Measurements from ENCODE around the gene TSPEAR.
"Not testable (repeated sequence)": the region's sequence is repeated elsewhere in the genome, so short reads cannot be mapped to it uniquely, and the experiment has no call there.

The TSPEAR gene

GRCh38 chr21:44685050-44685449, 26.3 kb downstream of the TSPEAR start:
- not testable (repeated sequence) for H3K4me3 ChIP-seq (ENCODE audit: insufficient read depth, low read depth, low read length); H3K27ac ChIP-seq (ENCODE audit: insufficient read depth, low read depth, low read length, poor library complexity, severe bottlenecking); H3K9me3 ChIP-seq (ENCODE audit: control insufficient read depth, low read length); H3K36me3 ChIP-seq (ENCODE audit: control insufficient read depth, insufficient read depth, low read length); H3K27me3 ChIP-seq (ENCODE audit: control insufficient read depth, insufficient read depth, low read length, poor library complexity, severe bottlenecking)
- 88 to 91% methylated on average over 6 of the region's 6 CpGs for WGBS, 2 experiments
- peaks cover 14% of the 10 kb centered on the region for H3K4me1 ChIP-seq (ENCODE audit: control insufficient read depth, insufficient read depth, low read length)

- 86 to 87% methylated on average over 6 of the region's 6 CpGs for WGBS, 2 experiments
Measured at GRCh38 chr21:44684483-44684882, 26.9 kb downstream of the TSPEAR start.

GRCh38 chr21:44684077-44684476, 27.3 kb downstream of the TSPEAR start:
- Histone ChIP-seq H3K27me3 (ENCODE audit: control insufficient read depth, insufficient read depth, low read length, poor library complexity, severe bottlenecking) (no peaks in the 10 kb centered on the region), H3K4me1 (ENCODE audit: control insufficient read depth, insufficient read depth, low read length) (peaks cover 14% of the 10 kb centered on the region), H3K4me3 (ENCODE audit: insufficient read depth, low read depth, low read length) (no peak overlapping the region), H3K9me3 (ENCODE audit: control insufficient read depth, low read length) (no peaks in the 10 kb centered on the region), H3K36me3 (ENCODE audit: control insufficient read depth, insufficient read depth, low read length) (no peaks in the 10 kb centered on the region), H3K27ac (ENCODE audit: insufficient read depth, low read depth, low read length, poor library complexity, severe bottlenecking) (no peak overlapping the region)
- 86 to 90% methylated on average over 7 of the region's 7 CpGs for WGBS, 2 experiments

More at GRCh38 chr21:44684483-44684882, 26.9 kb downstream of the TSPEAR start:
- H3K4me3 ChIP-seq (ENCODE audit: insufficient read depth, low read depth, low read length): no peak overlapping the region
- no peaks in the 10 kb centered on the region for H3K27me3 ChIP-seq (ENCODE audit: control insufficient read depth, insufficient read depth, low read length, poor library complexity, severe bottlenecking)
- H3K27ac ChIP-seq (ENCODE audit: insufficient read depth, low read depth, low read length, poor library complexity, severe bottlenecking): no peak overlapping the region
- H3K9me3 ChIP-seq (ENCODE audit: control insufficient read depth, low read length): no peaks in the 10 kb centered on the region
- peaks cover 14% of the 10 kb centered on the region for H3K4me1 ChIP-seq (ENCODE audit: control insufficient read depth, insufficient read depth, low read length)
- H3K36me3 ChIP-seq (ENCODE audit: control insufficient read depth, insufficient read depth, low read length): no peaks in the 10 kb centered on the region

DNA sequence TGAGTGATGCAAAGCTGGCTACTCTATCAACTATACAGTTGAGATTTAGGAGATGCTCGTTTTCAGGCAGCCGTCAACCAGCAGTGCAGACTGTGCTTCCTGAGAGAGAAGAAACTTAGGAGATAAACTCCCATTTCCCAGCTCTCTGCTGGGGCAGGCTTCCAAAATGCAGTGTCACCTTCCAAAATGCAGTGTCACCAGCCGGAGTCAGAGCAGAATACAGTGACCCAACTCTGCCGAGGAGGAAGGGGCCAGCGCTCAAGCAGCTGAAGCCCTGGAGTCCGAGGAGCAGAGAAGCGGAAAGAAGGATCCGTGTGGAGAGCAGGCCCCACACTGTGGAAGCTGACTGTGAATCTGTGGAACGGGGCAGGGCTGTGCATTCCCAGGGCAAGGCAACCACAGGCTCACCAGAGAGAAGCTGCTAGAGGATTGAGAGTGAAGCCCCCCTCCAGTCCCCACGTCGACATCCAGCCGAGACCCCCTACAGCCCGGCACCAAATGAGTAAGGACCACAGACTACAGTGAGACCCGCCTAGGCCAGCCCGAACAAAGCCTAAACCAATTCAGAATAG, 28.7 kb downstream of the TSPEAR start:
- Histone ChIP-seq H3K9me3 (ENCODE audit: control insufficient read depth, low read length) (no peaks in the 10 kb centered on the region), H3K4me1 (ENCODE audit: control insufficient read depth, insufficient read depth, low read length) (peaks cover 13% of the 10 kb centered on the region), H3K4me3 (ENCODE audit: insufficient read depth, low read depth, low read length) (no peak overlapping the region), H3K27ac (ENCODE audit: insufficient read depth, low read depth, low read length, poor library complexity, severe bottlenecking) (no peak overlapping the region), H3K27me3 (ENCODE audit: control insufficient read depth, insufficient read depth, low read length, poor library complexity, severe bottlenecking) (no peaks in the 10 kb centered on the region), H3K36me3 (ENCODE audit: control insufficient read depth, insufficient read depth, low read length) (no peaks in the 10 kb centered on the region)
- 90 to 92% methylated on average over 15 of the region's 15 CpGs for WGBS, 2 experiments

GRCh38 chr21:44681861-44682579, 29.4 kb downstream of the TSPEAR start, which contains the start of gene KRTAP12-1:
Gene KRTAP12-1 (minus strand): TSS chr21:44682163. CDS start chr21:44682123, 40 bp downstream.
- no peaks in the 10 kb centered on the region for H3K27me3 ChIP-seq (ENCODE audit: control insufficient read depth, insufficient read depth, low read length, poor library complexity, severe bottlenecking)
- no peaks in the 10 kb centered on the region for H3K9me3 ChIP-seq (ENCODE audit: control insufficient read depth, low read length)
- H3K36me3 ChIP-seq (ENCODE audit: control insufficient read depth, insufficient read depth, low read length): no peaks in the 10 kb centered on the region
- H3K4me3 ChIP-seq (ENCODE audit: insufficient read depth, low read depth, low read length): no peak within 1 kb of the TSS
- no peak within 1 kb of the TSS for H3K27ac ChIP-seq (ENCODE audit: insufficient read depth, low read depth, low read length, poor library complexity, severe bottlenecking)
- H3K4me1 ChIP-seq (ENCODE audit: control insufficient read depth, insufficient read depth, low read length): peaks cover 7% of the 10 kb centered on the region
- 94 to 95% methylated on average over 23 of the region's 23 CpGs for WGBS, 2 experiments

GRCh38 chr21:44681152-44681551, 30.2 kb downstream of the TSPEAR start:
- Histone ChIP-seq H3K4me1 (ENCODE audit: control insufficient read depth, insufficient read depth, low read length) (no peaks in the 10 kb centered on the region), H3K4me3 (ENCODE audit: insufficient read depth, low read depth, low read length) (no peak overlapping the region), H3K27me3 (ENCODE audit: control insufficient read depth, insufficient read depth, low read length, poor library complexity, severe bottlenecking) (no peaks in the 10 kb centered on the region), H3K27ac (ENCODE audit: insufficient read depth, low read depth, low read length, poor library complexity, severe bottlenecking) (no peak overlapping the region), H3K36me3 (ENCODE audit: control insufficient read depth, insufficient read depth, low read length) (no peaks in the 10 kb centered on the region), H3K9me3 (ENCODE audit: control insufficient read depth, low read length) (no peaks in the 10 kb centered on the region)
- 83% methylated on average over 11 of the region's 11 CpGs for WGBS, 2 experiments

GRCh38 chr21:44677881-44678280, 33.5 kb downstream of the TSPEAR start:
- Histone ChIP-seq H3K4me3 (ENCODE audit: insufficient read depth, low read depth, low read length) (no peak overlapping the region), H3K36me3 (ENCODE audit: control insufficient read depth, insufficient read depth, low read length) (no peaks in the 10 kb centered on the region), H3K9me3 (ENCODE audit: control insufficient read depth, low read length) (no peaks in the 10 kb centered on the region), H3K27me3 (ENCODE audit: control insufficient read depth, insufficient read depth, low read length, poor library complexity, severe bottlenecking) (no peaks in the 10 kb centered on the region), H3K4me1 (ENCODE audit: control insufficient read depth, insufficient read depth, low read length) (no peaks in the 10 kb centered on the region), H3K27ac (ENCODE audit: insufficient read depth, low read depth, low read length, poor library complexity, severe bottlenecking) (no peak overlapping the region)
- 95% methylated on average over 13 of the region's 13 CpGs for WGBS, 2 experiments

- WGBS, 2 experiments: 100% methylated on average over 1 of the region's 1 CpG
- Histone ChIP-seq H3K4me1 (ENCODE audit: control insufficient read depth, insufficient read depth, low read length) (no peaks in the 10 kb centered on the region), H3K36me3 (ENCODE audit: control insufficient read depth, insufficient read depth, low read length) (no peaks in the 10 kb centered on the region), H3K9me3 (ENCODE audit: control insufficient read depth, low read length) (no peaks in the 10 kb centered on the region), H3K27ac (ENCODE audit: insufficient read depth, low read depth, low read length, poor library complexity, severe bottlenecking) (no peak overlapping the region), H3K27me3 (ENCODE audit: control insufficient read depth, insufficient read depth, low read length, poor library complexity, severe bottlenecking) (no peaks in the 10 kb centered on the region), H3K4me3 (ENCODE audit: insufficient read depth, low read depth, low read length) (no peak overlapping the region)
Measured at GRCh38 chr21:44671911-44672310, 39.5 kb downstream of the TSPEAR start.

GRCh38 chr21:44670642-44671432, 40.5 kb downstream of the TSPEAR start:
- H3K27ac ChIP-seq (ENCODE audit: insufficient read depth, low read depth, low read length, poor library complexity, severe bottlenecking): no peak overlapping the region
- H3K9me3 ChIP-seq (ENCODE audit: control insufficient read depth, low read length): no peaks in the 10 kb centered on the region
- no peaks in the 10 kb centered on the region for H3K36me3 ChIP-seq (ENCODE audit: control insufficient read depth, insufficient read depth, low read length)
- no peaks in the 10 kb centered on the region for H3K27me3 ChIP-seq (ENCODE audit: control insufficient read depth, insufficient read depth, low read length, poor library complexity, severe bottlenecking)
- H3K4me1 ChIP-seq (ENCODE audit: control insufficient read depth, insufficient read depth, low read length): no peaks in the 10 kb centered on the region
- 91 to 92% methylated on average over 3 of the region's 3 CpGs for WGBS, 2 experiments
- H3K4me3 ChIP-seq (ENCODE audit: insufficient read depth, low read depth, low read length): no peak overlapping the region

GRCh38 chr21:44667612-44668011, 43.8 kb downstream of the TSPEAR start:
- WGBS, 2 experiments: 71 to 79% methylated on average over 1 of the region's 1 CpG
- H3K27ac ChIP-seq (ENCODE audit: insufficient read depth, low read depth, low read length, poor library complexity, severe bottlenecking): no peak overlapping the region
- H3K4me3 ChIP-seq (ENCODE audit: insufficient read depth, low read depth, low read length): no peak overlapping the region

More at GRCh38 chr21:44667612-44668011, 43.8 kb downstream of the TSPEAR start:
- Histone ChIP-seq H3K36me3 (ENCODE audit: control insufficient read depth, insufficient read depth, low read length) (no peaks in the 10 kb centered on the region), H3K4me1 (ENCODE audit: control insufficient read depth, insufficient read depth, low read length) (no peaks in the 10 kb centered on the region), H3K27me3 (ENCODE audit: control insufficient read depth, insufficient read depth, low read length, poor library complexity, severe bottlenecking) (no peaks in the 10 kb centered on the region), H3K9me3 (ENCODE audit: control insufficient read depth, low read length) (no peaks in the 10 kb centered on the region)

Measured in ectodermal cell (in vitro differentiated cells).